Stimulated activated naive B cell treated with anti-CD40 and anti-IgM and Interleukin-4, amounts not matched to agents 10 μg/mL and 1 μg/mL and 100 μg/mL, for 72 hours (primary cell): ENCODE data around the gene PADI1.

ENCODE experiments used
- ATAC-seq, 2 donors: fragments of 150-1000 bp; cut with Tn5 transposase; replicated peaks; 2 replicates each; pipeline ENCODE4 v1.10.0; 2021; ENCODE audit warnings: moderate library complexity in 1 of 2
- DNase-seq: peaks from one replicate; pipeline ENCODE4 v3.0.0; 2021
- H3K27ac Mint-ChIP-seq: one replicate; pipeline ENCODE4 v1.8.0; 2022; ENCODE audit warnings: mild to moderate bottlenecking, mixed read lengths
- H3K27me3 Mint-ChIP-seq, 2 donors: one replicate each; pipeline ENCODE4 v1.8.0; 2022; ENCODE audit warnings: mixed read lengths in 2 of 2
- H3K36me3 Mint-ChIP-seq, 2 donors: one replicate each; pipeline ENCODE4 v1.8.0; 2022; ENCODE audit warnings: mixed read lengths in 2 of 2, mild to moderate bottlenecking in 1 of 2
- H3K4me1 Mint-ChIP-seq, 2 donors: one replicate each; pipeline ENCODE4 v1.8.0; 2022; ENCODE audit warnings: mixed read lengths in 2 of 2, mild to moderate bottlenecking in 1 of 2
- H3K4me3 Mint-ChIP-seq, 2 donors: one replicate each; pipeline ENCODE4 v1.8.0; 2022; ENCODE audit warnings: mild to moderate bottlenecking in 2 of 2, mixed read lengths in 2 of 2, moderate library complexity in 1 of 2
- H3K9me3 Mint-ChIP-seq, 2 donors: one replicate each; pipeline ENCODE4 v1.8.0; 2022; ENCODE audit warnings: mixed read lengths in 2 of 2, mild to moderate bottlenecking in 1 of 2

PADI1 gene

DNA sequence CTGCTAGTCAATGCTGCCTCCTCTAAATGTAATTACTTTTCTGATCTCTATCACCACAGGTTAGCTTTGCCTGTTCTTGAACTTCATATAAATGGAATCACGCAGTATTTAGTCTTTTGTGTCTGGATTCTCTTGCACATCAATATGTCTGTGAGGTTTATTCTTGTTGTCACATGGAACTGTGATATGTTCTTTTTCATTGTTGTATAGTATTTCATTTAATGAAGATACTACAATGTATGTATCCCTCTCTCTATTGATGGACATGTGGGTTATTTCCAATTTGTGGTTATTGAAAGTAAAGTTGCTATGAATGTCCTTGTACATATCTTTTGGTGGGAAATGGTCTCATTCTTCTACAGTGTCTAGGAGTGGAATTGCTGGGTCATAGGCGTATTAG is 16.7 kb upstream of the PADI1 start:
- no peak overlapping the region for H3K27ac Mint-ChIP-seq
- H3K36me3 Mint-ChIP-seq, result no peaks in the 10 kb centered on the region

DNA sequence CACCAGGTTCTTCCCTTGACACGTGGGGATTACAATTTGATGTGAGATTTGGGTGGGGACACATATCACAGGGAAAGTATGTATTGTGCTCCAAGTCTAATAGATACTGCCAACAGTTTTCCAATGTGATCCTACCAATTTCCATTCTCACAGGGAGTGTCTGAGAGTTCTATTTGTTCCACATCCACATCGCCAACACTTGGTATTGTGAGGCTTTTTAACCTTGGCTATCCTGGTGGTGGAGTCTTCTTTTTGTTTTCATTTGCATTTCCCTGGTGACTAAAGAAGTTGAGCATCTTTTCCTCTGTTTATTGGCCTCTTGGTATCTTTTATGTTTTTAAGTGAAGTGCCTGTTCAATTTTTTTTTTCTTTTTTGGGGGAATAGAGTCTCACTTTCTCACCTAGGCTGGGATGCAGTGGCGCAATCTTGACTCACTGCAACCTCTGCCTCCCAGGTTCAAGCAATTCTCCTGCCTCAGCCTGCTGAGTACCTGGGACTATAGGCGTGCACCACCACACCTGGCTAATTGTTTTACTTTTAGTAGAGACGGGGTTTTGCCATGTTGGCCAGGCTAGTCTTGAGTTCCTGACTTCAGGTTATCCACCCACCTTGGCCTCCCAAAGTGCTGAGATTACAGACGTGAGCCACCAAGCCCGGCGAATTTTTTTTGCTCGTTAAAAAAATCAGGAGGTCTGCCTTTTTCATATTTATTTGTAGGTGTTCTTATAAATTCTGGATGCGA is 15.9 kb upstream of the PADI1 start:
- Mint-ChIP-seq H3K36me3 (no peaks in the 10 kb centered on the region), H3K4me1 (peaks cover 21 to 25% of the 10 kb centered on the region in 2 donors), H3K27me3 (peaks cover 0 to 11% of the 10 kb centered on the region in 2 donors), H3K4me3 (no peak overlapping the region), H3K9me3 (peaks cover 12 to 14% of the 10 kb centered on the region in 2 donors), H3K27ac (no peak overlapping the region)
- no peak for ATAC-seq
- DNase-seq, result no peak

More for the DNA sequence above, 16.7 kb upstream of the PADI1 start:
- Mint-ChIP-seq H3K4me1 (peaks cover 21 to 25% of the 10 kb centered on the region in 2 donors), H3K4me3 (no peak overlapping the region), H3K27me3 (peaks cover 0 to 11% of the 10 kb centered on the region in 2 donors), H3K9me3 (peaks cover 12 to 14% of the 10 kb centered on the region in 2 donors)
- ATAC-seq (no peak), DNase-seq (no peak)

DNA sequence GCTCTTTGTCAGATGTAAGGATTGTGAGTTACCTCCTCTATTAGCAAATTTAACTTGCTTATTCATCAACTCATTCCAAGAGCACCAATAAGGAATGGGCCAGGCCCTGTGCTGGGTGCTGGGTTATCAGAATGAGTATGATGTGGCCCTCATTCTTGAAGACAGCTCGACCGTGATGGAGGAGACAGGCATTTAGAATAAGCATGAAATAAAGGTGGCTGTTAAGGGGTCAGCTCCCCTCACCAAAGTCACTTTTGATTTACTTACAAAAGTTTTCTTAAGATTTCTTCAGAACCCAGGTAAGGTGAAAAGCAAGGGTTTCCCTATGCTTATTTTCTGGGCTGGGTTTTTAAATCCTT is 15.3 kb upstream of the PADI1 start:
- Mint-ChIP-seq H3K36me3 (no peaks in the 10 kb centered on the region), H3K27me3 (peaks cover 0 to 11% of the 10 kb centered on the region in 2 donors), H3K4me1 (peaks cover 21 to 25% of the 10 kb centered on the region in 2 donors), H3K4me3 (no peak overlapping the region), H3K27ac (no peak overlapping the region), H3K9me3 (peaks cover 12 to 14% of the 10 kb centered on the region in 2 donors)
- DNase-seq (no peak), ATAC-seq (no peak)

DNA sequence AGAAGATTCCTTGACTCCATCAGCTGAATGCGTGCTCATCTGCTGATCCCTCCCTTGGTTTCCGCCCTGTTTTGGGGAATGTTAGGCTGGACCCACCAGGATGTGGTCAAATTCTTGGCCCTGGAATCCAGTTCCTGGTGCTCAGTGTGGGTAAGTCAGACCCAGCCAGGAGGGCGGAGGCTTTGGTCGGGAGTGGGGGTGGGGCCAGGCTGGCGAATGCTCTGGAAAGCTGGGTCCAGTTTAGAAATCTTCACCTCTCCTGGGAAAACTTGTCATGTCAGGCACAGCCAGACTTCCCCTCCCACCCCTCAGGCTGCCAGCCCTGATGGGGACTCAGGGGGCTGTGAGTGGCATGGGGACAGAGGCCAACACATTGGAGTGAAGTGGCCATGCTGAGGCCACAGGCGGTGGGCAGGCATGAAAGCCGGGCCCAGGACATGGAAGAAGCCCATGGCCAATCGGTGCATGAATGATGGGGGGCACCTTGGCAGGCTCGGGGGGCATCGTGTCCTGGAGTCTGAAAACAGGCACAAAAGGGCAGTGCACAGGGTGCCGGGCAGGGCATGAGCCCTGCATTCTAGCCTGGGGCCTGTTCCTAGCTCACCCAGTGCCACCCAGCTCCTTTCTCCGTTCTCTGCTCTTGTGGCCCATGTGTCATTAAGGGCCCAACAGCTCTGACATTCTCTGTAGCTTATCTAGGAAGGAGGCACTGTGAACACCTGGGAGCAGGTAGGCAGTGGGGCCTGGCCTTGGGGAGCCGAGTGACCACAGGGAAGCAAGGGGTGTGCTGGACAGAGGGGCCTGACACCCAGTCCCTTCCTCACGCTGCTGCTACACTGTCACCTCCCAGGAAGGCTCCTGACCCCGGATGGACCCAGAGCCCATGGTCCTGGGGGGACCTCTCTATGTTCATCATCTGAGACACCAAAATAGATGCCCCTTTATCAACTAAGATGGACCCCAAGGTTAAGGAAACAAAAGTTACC is 14.6 kb upstream of the PADI1 start:
- no peak for ATAC-seq
- Mint-ChIP-seq H3K27me3 (peaks cover 0 to 10% of the 10 kb centered on the region in 2 donors), H3K27ac (no peak overlapping the region), H3K36me3 (no peaks in the 10 kb centered on the region), H3K4me1 (peaks cover 21 to 24% of the 10 kb centered on the region in 2 donors), H3K9me3 (peaks cover 12 to 14% of the 10 kb centered on the region in 2 donors), H3K4me3 (no peak overlapping the region)
- DNase-seq, result no peak

DNA sequence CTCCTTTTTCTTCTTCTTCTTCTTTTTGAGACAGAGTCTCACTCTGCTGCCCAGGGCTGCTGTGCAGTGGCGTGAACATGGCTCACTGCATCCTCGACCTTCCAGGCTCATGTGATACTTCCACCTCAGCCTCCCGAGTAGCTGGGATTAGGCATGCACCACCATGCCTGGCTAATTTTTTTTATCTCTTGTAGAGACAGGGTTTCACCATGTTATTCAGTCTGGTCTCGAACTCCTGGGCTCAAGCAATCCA is 13.0 kb upstream of the PADI1 start:
- Mint-ChIP-seq H3K36me3 (no peaks in the 10 kb centered on the region), H3K27ac (no peak overlapping the region), H3K4me3 (peak overlapping the region in 1 of 2 donors; percentile 31), H3K4me1 (peaks cover 11 to 13% of the 10 kb centered on the region in 2 donors), H3K9me3 (peaks cover 12 to 14% of the 10 kb centered on the region in 2 donors), H3K27me3 (no peaks in the 10 kb centered on the region)
- ATAC-seq, result no peak
- no peak for DNase-seq

DNA sequence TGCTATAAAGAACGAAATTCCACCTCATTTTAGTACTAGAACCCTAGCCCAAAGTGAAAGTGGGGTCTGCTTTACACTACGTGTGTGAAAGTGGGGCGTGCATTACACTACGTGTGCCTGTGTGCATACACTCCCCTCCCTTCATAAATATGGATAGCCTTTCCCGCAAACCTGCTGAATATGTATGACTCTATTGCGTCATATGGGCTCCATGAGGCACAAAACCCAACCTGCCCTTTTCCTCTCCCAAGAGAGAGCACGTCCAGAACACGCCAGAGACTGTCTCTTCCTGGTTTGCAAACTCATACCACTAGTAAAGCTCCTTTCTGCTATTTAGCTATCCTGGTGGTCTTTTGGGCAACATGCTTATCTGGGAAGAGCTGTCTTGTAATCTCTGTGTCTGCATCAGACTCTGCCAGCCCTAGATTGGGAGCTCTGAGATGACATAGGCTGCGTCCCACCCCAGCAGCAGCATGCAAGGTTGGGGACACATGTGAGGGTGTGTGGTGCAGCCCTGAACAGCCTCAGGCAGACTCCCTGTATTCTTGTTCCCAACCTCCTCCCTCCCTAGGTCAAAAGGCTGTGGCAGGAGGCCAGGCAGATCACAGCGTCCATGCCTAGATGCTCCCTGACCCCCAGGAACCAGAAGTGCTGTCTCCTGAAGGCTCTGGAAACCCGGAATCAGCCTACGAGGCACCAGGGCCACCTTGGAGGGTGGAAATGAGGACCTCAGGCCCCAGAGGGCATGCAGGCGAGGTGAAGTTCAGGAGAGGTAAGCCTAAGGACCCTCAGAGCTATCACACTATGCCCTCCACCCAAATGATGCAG is 12.3 kb upstream of the PADI1 start:
- no peak overlapping the region for H3K4me3 Mint-ChIP-seq
- ATAC-seq, result no peak

DNA sequence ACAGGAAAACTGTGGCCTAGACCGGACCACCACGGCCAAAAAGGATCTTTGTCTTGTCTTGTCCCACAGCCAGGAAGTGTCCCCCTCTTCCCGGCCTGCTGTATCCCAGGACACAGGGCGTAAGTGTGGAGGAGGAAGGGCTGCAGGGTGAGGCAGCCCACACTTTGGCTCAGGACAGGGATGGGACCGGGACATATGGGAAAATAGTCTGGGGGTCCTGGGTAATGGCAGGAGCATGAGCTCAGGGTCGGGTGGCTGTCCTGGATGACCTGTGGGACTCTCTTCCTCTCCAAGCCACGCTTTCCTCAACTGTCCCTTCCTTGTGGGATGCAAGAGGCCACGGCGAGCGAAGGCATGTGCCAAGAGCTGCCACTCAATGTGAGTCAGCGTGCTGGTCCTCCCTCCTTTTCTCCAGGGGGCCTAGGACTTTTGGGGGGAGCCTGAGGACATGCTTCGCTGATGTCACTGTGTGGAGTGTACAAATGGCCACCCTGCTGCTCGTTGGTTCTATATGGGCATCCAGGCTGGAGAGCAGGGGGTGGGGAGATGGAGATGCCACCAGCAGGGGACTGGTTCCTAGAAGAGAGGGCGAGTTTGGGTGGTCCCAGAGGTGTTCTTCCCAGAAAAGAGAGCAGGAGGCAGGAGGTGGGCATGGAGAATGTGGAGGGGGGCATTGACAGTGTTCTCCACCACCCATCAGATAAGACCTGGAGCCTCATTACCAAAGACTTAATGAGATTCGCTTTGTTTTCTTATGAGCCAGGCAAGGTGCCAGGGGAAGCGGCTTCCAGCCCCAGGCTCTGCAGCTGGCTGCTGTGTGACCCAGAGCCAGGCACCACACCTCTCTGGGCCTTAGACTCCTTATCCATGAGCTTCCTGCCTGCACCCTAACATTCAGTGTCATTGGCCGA is 11.5 kb upstream of the PADI1 start:
- no peak for DNase-seq
- no peaks in the 10 kb centered on the region for H3K27me3 Mint-ChIP-seq
- peaks cover 8 to 9% of the 10 kb centered on the region in 2 donors for H3K9me3 Mint-ChIP-seq
- no peaks in the 10 kb centered on the region for H3K36me3 Mint-ChIP-seq
- ATAC-seq, result no peak
- H3K27ac Mint-ChIP-seq, result no peak overlapping the region
- H3K4me3 Mint-ChIP-seq, result no peak overlapping the region
- H3K4me1 Mint-ChIP-seq, result peaks cover 11 to 13% of the 10 kb centered on the region in 2 donors

More for the DNA sequence above, 12.3 kb upstream of the PADI1 start:
- no peak for DNase-seq
- peaks cover 12 to 14% of the 10 kb centered on the region in 2 donors for H3K9me3 Mint-ChIP-seq
- H3K27me3 Mint-ChIP-seq, result no peaks in the 10 kb centered on the region
- H3K36me3 Mint-ChIP-seq, result no peaks in the 10 kb centered on the region
- H3K4me1 Mint-ChIP-seq, result peaks cover 11 to 13% of the 10 kb centered on the region in 2 donors
- no peak overlapping the region for H3K27ac Mint-ChIP-seq

DNA sequence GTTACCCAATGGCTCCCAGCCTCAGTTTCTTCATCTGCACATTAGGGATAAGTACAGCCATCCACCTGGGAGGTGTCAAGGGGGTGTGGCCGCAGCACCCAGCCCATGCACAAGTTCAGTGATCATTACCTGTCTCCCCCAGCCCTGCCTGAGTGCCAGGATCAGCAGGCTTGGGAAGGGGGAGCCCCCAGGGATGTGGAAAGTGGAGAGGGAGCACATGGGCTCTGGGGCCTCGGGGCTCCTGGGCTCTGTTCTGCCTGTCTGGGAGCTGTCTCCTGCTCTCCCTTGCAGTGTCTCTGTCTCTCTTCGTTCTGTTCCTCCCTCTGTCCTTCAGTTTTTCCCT is 10.8 kb upstream of the PADI1 start:
- no peak for ATAC-seq
- peaks cover 3 to 5% of the 10 kb centered on the region in 2 donors for H3K9me3 Mint-ChIP-seq
- no peak for DNase-seq
- no peaks in the 10 kb centered on the region for H3K36me3 Mint-ChIP-seq
- no peaks in the 10 kb centered on the region for H3K27me3 Mint-ChIP-seq
- peaks cover 11 to 13% of the 10 kb centered on the region in 2 donors for H3K4me1 Mint-ChIP-seq
- H3K27ac Mint-ChIP-seq, result no peak overlapping the region
- H3K4me3 Mint-ChIP-seq, result no peak overlapping the region

DNA sequence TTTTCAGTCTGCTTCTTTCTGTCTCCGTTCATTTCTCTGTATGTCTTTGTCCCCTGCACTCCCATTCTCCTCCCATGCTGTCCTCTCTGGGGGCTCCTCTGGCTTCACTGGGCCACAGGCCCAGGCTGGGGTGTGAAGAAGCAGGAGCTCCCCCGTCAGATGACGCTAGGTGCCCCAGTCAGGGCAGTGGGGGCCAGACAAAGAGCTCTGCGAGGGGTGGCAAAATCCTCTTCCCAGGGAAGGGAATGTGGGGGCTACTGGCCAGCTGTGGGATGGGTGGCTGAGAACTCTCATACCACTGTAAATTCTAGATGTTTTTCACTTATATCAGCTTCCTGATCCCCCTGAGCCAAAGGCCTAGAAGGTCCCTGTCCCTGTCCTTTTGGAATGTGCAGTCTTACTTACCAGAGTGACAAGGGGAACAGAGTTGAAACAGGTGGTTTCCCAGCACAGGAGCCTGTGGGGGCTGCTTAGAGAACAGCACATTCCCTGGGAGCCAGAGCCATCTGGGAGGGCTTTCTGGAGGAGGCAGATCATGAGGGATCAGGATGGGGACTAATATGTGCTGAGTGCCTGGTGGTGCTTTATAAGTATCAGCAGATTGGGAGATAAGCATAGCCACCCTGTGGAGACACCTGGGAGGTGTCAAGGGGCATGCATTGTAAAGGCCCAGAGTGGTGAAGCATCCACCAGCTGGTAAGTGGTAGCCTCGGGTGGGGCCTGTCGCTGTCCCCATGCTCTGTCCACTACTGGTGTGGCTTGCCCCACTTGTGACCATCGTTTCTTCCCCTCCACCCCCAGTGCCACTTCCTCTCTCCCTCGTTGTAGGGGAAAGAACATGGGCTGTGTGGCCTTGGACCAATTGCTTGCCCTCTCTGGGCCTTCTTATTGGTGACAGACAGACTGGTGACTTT is 10.1 kb upstream of the PADI1 start:
- DNase-seq (no peak), ATAC-seq (no peak)
- Mint-ChIP-seq H3K36me3 (no peaks in the 10 kb centered on the region), H3K4me3 (no peak overlapping the region), H3K27me3 (peaks cover 0 to under 1% of the 10 kb centered on the region in 2 donors), H3K9me3 (peaks cover 2 to 5% of the 10 kb centered on the region in 2 donors), H3K27ac (no peak overlapping the region), H3K4me1 (peaks cover 11 to 13% of the 10 kb centered on the region in 2 donors)

DNA sequence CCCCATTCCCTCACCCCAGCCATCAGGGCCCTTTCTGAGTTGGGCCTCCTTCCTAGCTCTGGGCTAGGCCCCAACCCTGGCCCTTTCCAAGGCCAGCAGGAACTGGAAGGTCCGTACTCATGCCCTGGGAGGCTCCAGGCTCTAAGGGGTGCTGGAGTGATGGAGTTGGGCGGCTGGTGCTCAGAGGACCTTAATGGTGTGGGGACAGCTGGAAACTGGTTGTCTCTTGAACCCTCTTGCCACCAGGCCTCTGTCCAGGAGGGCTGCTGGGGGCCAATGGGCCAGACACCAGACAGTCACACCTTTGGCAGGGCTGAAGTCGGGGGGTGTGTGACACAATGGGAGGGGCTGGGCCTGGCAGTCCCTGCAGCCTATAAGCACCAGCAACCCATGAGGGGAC is 9.2 kb upstream of the PADI1 start:
- H3K36me3 Mint-ChIP-seq, result no peaks in the 10 kb centered on the region
- no peak overlapping the region for H3K27ac Mint-ChIP-seq

DNA sequence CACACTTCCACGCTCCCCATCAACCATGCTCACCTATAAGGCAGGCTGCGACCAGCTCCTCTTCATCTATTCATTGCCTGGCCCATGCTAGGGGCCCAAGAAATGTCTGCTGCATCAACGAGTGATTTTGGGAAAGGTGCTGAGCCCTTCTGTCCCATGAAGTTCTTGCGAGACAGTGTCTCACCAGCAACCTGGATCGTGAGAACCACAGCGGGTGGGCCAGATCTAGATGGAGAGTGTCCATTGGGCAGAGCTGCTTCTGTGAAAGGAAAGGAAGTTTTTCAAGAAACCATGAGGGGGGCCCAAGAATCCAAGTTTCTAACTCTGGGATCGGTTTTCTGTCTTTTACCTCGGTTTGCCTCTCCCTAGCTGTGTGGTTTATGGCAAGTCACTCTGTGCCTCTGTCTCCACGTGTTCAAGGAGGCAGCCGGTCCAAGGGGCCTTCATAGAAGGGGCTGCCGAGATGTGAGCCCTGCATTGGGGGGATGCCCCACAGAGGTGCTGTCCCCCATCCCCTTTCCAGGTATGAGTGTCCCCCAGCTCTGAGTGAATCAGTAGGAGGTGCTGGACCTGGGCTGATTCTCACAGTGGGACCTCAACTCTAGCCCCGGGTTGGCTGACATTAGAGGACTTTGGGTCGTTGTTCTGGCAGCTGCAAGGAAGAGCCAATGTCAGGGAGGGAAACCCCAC is 8.3 kb upstream of the PADI1 start:
- H3K36me3 Mint-ChIP-seq, result no peaks in the 10 kb centered on the region
- DNase-seq (no peak), ATAC-seq (no peak)
- H3K27me3 Mint-ChIP-seq, result peaks cover 5 to 6% of the 10 kb centered on the region in 2 donors
- H3K27ac Mint-ChIP-seq, result peak overlapping the region; percentile 31
- peaks cover 2 to 4% of the 10 kb centered on the region in 2 donors for H3K9me3 Mint-ChIP-seq
- H3K4me3 Mint-ChIP-seq, result no peak overlapping the region
- peaks cover 13 to 16% of the 10 kb centered on the region in 2 donors for H3K4me1 Mint-ChIP-seq

More for the DNA sequence above, 9.2 kb upstream of the PADI1 start:
- Mint-ChIP-seq H3K9me3 (peaks cover 2 to 5% of the 10 kb centered on the region in 2 donors), H3K4me1 (peaks cover 11 to 13% of the 10 kb centered on the region in 2 donors), H3K4me3 (no peak overlapping the region), H3K27me3 (peaks cover 0 to 3% of the 10 kb centered on the region in 2 donors)
- DNase-seq, result no peak
- ATAC-seq, result no peak

DNA sequence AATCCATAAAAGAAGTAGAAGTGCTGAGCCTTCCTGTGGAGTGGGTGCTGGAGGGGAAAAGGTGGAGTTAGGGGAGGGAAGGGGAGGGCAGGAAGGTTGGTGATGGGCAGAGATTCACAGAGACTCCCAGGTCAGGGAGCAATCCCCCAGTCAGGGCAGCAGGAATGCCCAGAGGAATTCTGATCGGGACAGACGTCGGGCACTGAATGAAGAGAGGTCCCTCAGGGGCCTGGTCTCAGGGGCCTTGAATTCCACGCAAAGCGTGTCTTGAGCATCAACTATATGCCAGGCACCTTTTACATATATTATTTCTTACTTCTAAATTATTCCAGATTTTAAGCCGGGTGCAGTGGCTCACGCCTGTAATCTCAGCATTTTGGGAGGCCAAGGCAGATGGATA is 7.2 kb upstream of the PADI1 start:
- Mint-ChIP-seq H3K9me3 (no peaks in the 10 kb centered on the region), H3K27me3 (peaks cover 8 to 9% of the 10 kb centered on the region in 2 donors), H3K36me3 (no peaks in the 10 kb centered on the region), H3K4me3 (no peak overlapping the region), H3K27ac (no peak overlapping the region), H3K4me1 (peaks cover 7 to 10% of the 10 kb centered on the region in 2 donors)
- DNase-seq, result no peak
- ATAC-seq, result no peak
